Inferior parietal cortex (tissue), 1 donor: ENCODE data around the gene FIGNL1.

Experiments
- DNase-seq: peaks from one replicate; pipeline ENCODE4 v3.0.0-alpha.2; 2016; ENCODE audit errors: extremely low spot score

FIGNL1 gene

GRCh38 chr7:50426280-50427045 is 23.7 kb downstream of the FIGNL1 start:
- DNase-seq = no peak

DNA sequence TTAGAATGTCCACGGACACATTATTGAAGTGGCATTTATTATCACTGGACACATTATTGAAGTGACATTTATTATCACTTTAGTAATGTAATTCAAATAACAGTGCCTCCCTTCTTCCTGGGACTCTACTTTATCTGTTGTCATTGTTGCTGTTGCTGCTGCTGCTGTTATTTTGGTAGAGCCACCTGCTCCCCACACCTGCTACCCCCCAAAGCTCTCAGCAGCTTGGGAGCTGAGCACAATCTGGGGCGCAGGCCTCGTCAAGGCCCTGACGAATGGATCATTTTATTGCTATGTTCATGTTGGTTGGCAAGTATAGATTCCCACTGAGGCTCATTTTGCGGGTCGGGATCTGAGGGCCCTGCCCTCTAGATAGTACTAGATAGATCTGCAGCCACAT is 24.8 kb downstream of the FIGNL1 start:
- no peak for DNase-seq

GRCh38 chr7:50423860-50424259 is 26.3 kb downstream of the FIGNL1 start:
- DNase-seq = no peak

DNA sequence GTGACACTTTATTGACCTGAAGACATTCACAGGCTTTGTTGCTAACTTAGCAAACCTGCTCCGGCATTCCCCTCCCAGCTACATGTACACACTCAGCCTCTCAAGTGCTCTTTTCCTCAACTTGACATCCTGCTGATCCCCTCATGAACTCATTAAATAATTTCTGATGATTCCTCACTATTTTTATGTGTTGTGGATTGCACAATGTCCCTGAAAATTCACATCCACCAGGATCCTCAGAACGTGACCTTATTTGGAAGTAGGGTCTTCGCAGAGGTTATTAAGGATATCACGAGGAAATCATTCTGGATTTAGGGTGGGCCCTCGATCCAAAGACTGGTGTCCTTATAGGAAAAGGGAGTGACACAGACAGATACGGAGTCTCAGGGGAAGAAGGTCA is 27.3 kb downstream of the FIGNL1 start:
- DNase-seq = no peak

GRCh38 chr7:50421043-50421442 is 29.1 kb downstream of the FIGNL1 start:
- no peak for DNase-seq

DNA sequence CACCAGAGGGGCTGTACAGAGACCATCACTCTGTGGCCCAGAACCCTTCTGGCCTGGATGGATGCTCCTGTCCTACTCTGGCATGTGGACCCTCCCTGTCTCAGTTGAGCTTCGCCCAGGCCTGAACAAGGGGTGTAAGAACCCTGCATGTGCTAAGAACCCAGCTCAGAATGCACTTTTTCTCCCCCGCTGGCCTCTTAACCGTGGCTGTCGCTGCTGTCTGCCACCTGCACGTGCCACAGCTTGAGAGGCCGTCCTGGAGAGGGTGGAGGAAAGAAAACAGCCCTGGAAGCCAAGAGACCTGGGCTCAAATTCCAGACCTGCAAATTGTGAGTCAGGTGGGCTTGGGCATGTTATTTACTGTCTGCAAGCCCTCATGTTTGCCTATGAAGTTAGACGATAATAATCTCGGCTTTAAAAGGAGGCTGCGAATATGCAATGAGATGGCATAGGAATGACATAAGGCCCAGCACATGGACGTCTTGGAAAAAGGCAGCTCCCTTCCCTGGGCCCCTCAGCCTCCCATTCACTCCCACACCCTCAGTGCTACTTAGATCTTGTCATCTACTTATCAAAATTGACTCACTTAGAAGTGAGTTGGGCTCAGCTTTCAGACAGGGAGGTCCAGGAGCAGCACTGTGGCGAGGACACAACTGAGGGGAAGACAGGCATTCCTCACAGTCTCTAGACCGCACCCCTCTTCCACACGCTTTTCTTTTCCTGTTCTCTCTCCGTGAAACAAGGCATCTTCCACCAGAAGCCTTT is 31.4 kb downstream of the FIGNL1 start:
- DNase-seq = no peak

DNA sequence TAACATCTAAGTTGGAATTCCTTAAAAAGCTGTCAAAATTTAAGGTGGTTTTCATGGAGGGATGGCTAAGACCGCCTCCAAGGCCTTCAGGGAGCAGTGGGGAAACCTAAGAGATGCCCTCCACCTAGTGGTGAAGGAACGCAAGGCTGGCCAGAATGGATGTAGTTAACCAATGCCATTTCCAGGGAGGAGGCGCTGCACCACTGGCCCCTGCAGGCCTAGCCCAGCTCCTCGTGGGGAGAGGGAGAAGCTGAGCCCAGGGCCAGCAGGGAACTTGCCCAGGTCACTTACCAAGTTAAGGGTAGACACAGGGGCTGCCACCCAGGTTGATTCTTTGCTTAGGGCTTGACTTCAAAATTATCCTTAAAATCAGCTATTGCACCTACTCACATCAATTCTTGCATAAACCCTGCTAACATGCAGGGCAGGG is 32.0 kb downstream of the FIGNL1 start:
- peak; percentile 71 for DNase-seq

GRCh38 chr7:50416527-50417182 is 33.5 kb downstream of the FIGNL1 start:
- DNase-seq = peak; percentile 8

DNA sequence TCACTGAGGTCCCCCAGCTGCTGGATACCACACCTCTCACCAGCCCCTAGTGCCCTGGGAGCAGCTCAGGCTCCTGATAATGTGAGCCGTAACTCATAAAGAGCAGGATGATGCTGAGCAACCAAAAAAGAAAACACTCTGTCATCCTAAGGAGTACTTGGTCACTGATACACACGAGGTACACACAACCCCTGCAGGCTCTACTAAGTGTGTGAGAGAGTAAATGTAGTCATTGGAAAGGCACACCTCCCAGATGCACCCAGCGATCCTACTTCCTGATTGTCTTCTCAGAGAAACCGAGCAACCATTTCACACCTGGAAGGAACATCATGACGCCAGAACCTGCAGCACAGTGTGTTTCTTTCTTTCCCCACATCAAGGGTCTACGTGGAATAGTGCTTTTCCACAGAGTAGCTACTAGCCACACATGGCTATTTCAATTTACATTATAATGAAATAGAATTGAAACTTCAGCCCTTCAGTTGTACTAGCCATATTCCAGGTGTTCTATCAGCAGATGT is 34.2 kb downstream of the FIGNL1 start:
- no peak for DNase-seq

DNA sequence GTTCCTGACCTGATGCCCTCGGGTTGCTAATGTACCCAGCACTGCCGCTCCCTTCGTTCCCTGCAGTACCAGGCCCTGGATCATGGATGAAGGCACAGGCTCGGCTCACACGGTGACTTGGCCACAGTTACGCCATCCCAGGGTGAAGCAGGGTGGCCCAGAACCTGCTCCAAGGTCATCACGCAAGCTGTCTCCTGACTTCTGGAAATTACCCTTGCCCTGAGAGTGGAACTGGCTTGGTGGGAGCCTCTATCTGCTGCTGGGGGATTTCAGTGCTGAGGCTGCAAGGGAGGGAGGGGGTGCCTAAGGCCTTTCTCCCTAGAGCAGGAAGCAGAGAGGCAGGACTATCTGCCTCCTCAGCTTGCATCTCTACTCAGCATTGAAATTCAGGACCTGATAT is 36.6 kb downstream of the FIGNL1 start:
- no peak for DNase-seq

- no peak for DNase-seq
These were observed 37.2 kb downstream of the FIGNL1 start for GRCh38 chr7:50412973-50413372.

GRCh38 chr7:50411332-50411731 is 38.8 kb downstream of the FIGNL1 start:
- no peak for DNase-seq

DNA sequence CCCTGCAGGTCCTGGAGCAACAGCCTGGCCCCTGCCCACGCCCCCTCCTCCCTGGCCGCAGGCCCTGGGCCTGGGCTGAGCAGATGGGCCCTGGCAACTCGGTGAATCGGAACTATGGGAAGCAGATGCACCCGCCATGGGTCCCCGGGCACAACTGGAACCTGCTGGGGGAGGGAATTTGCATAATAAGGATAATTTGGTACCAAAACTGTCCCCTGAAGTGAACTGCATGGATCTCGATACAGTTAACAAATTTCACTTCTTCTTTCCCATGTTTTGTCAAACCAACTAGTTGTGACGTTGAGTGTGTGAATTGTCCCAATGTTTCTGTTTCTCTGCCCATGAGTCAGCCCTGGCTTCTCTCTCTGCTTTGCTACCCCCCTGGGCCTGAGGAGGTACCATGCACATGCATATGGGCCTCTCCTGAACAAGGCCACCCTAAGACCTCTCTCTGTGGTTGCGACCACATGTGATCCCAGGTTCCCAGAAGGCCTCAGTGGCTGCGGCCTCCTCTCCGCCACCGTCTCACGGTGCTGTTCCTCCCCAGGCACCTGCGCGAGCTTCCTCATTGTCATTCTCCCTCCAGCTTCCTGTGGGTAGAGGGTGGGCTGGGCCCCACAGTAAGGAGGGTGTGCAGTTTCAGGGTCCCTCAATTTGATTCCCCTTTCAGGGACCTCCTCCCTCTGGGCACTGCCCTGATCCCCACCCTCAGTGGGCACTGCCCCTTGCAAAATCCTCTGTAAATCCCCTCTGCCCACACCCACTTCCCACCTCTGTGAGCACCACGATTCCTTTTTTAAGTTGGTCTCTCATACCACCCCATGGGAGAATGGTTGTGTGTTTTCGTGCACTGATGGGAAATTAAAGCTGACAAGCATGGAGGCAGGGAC is 40.0 kb downstream of the FIGNL1 start:
- DNase-seq = no peak

DNA sequence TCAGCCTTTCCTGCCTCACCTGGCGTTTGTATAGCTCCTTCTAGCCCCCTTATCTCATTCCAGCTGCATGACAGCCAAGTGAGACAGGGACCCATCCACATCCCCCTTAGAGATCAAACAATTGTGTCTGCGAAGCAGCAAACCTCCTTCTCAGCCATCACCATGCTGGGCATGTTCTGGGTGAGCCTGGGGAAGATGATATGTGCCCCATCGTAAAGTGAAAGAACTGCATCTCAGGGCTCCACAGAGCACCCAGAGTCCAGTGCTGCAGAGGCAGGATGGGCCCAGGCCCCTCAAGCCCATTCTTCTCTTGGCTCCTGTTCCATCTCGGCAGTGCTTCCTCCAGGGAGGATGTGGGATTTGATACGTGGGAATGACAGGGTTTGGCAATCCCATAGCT is 43.2 kb downstream of the FIGNL1 start:
- DNase-seq = no peak

GRCh38 chr7:50405221-50405620 is 44.9 kb downstream of the FIGNL1 start:
- no peak for DNase-seq

GRCh38 chr7:50404392-50404791 is 45.8 kb downstream of the FIGNL1 start:
- no peak for DNase-seq

GRCh38 chr7:50400114-50400513 is 50.0 kb downstream of the FIGNL1 start:
- no peak for DNase-seq

DNA sequence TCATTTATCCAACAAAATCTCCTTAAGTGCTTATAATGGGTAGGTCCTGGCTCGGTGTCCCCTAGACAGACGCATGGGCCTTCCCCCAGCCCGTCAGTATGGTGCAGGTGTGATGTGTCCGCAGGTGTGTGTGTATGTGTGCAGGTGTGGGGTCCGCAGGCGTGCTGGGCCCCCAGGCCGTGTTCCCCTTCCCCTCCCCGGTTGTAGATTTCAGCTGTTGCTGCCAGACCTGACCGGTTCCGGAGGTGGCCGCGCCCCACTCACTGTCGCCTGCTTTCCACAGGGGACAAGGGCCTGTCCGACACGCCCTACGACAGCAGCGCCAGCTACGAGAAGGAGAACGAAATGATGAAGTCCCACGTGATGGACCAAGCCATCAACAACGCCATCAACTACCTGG is 50.5 kb downstream of the FIGNL1 start:
- DNase-seq = no peak

DNA sequence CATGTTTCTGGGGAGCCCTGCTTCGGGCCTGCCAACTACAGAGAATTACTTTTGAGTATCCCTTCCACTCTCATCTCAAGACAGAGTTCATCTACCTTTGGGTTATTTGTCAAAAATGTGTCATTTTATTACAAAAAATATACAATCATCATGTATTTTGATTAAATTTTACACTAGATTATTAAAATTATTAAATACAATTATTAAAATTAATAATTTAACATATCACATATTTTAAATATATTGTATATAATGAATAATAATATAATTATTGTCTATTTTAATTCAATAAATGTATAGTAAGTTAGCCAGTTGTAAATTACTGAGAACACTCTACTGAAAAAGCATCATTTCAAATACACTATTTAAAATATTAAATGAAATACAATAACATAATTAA is 50.9 kb downstream of the FIGNL1 start:
- no peak for DNase-seq

GRCh38 chr7:50397971-50398324 is 52.2 kb downstream of the FIGNL1 start:
- DNase-seq = no peak

DNA sequence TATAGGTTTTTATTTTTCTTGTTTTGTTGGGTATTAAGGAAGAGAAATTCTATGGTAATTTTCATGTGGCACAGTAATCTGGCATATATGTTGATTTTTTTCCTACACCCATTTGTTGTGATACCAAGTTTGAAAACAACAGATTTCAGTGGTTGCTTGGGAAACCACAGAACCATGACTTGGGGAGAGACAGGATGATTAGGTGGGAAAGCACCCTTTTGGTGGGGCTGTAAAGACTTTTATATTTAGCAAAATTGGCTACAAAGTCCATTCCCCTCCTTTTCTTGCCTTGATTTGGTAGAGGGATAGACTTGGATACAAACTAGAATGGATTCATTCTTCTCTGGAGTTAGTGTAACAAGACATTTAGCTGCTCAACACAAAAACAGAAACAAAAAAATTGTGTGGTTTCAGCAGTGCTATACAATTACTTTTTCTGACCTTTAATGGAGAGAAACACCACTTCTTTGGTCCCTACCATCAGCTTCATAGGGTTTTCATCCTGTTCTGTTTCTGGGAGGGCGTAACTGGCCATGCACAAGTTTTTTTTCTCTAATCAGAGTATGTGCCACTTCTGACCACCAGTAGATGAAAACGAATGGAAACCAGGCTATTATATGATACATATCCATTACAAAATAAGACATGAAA is 52.7 kb downstream of the FIGNL1 start:
- DNase-seq = no peak
